Activated CD8-positive, alpha-beta T cell treated with anti-CD3 and anti-CD28 coated beads, Interleukin-2, amount 10 ng/mL, durations not matched to agents 7 days and 5 days (primary cell): ENCODE results near the gene BAIAP2L2. TPM values are rescaled to one million over a fixed set of nuclear protein-coding genes. Genes with fewer than 3 reads are reported as not detected.

Experiments
- ATAC-seq: fragments of 150-1000 bp; cut with Tn5 transposase; one replicate; pipeline ENCODE4 v1.10.0; 2021; ENCODE audit warnings: moderate library complexity
- CTCF ChIA-PET: fragments of 350-600 bp; sonication (Branson Sonifier 250); formaldehyde crosslinking; loops from one replicate; lab custom pipeline; 2021; ENCODE audit warnings: antibody characterized with exemption; lab: Charles Lee
- POLR2A ChIA-PET: fragments of 350-600 bp; sonication (Branson Sonifier 250); formaldehyde crosslinking; loops from one replicate; lab custom pipeline; 2021; ENCODE audit warnings: antibody characterized with exemption; lab: Charles Lee
- DNase-seq: peaks from one replicate; pipeline ENCODE4 v3.0.0-alpha.2; 2020
- H3K27ac Mint-ChIP-seq: one replicate; pipeline ENCODE4 v1.8.0; 2021; ENCODE audit warnings: mild to moderate bottlenecking, mixed read lengths
- H3K27me3 Mint-ChIP-seq: one replicate; pipeline ENCODE4 v1.8.0; 2021; ENCODE audit warnings: low read depth, mixed read lengths
- H3K36me3 Mint-ChIP-seq: one replicate; pipeline ENCODE4 v1.8.0; 2021; ENCODE audit warnings: low read depth, mixed read lengths
- H3K4me1 Mint-ChIP-seq: one replicate; pipeline ENCODE4 v1.8.0; 2021; ENCODE audit warnings: low read depth, mixed read lengths
- H3K4me3 Mint-ChIP-seq: one replicate; pipeline ENCODE4 v1.8.0; 2021; ENCODE audit warnings: mild to moderate bottlenecking, mixed read lengths
- H3K9me3 Mint-ChIP-seq: one replicate; pipeline ENCODE4 v1.8.0; 2022; ENCODE audit warnings: mixed read lengths; ENCODE audit not compliant: insufficient read depth
- total RNA-seq, 2 experiments: library from RNA; stranded (reverse); gene quantifications; one replicate each; pipeline ENCODE4 v1.2.3, GENCODE V29; 2021

Gene BAIAP2L2
- total RNA-seq, 2 experiments from 2014 or later: 0.47 to 0.58 TPM

- H3K36me3 Mint-ChIP-seq: no peaks in the 10 kb centered on the region
- no peaks in the 10 kb centered on the region for H3K9me3 Mint-ChIP-seq
- H3K27me3 Mint-ChIP-seq: no peaks in the 10 kb centered on the region
- no peak overlapping the region for H3K27ac Mint-ChIP-seq
- peaks cover 7% of the 10 kb centered on the region for H3K4me1 Mint-ChIP-seq
- CTCF ChIA-PET: interaction anchor here (0.6 to 2.1 kb wide), 26 partner anchors 9 to 354 kb away, joined by 3 to 16 read pairs (median 3); partner anchors contain the start of gene MAFF
- H3K4me3 Mint-ChIP-seq: no peak overlapping the region
- peak; percentile 86 for ATAC-seq
- peak; percentile 86 for DNase-seq
- POLR2A ChIA-PET: interaction anchor here (0.6 to 1.1 kb wide), 4 partner anchors 59 to 266 kb away, joined by 3 to 4 read pairs (median 3); no protein-coding TSS in a partner anchor
These were observed 4.3 kb upstream of the BAIAP2L2 start for GRCh38 chr22:38114484-38115398.

- Mint-ChIP-seq H3K27ac (no peak overlapping the region), H3K36me3 (no peaks in the 10 kb centered on the region), H3K9me3 (no peaks in the 10 kb centered on the region), H3K4me1 (peaks cover 7% of the 10 kb centered on the region), H3K27me3 (no peaks in the 10 kb centered on the region), H3K4me3 (no peak overlapping the region)
- ChIA-PET CTCF (no interaction called here), POLR2A (no interaction called here)
- DNase-seq (no peak), ATAC-seq (no peak)
These were observed 1.9 kb upstream of the BAIAP2L2 start for GRCh38 chr22:38112381-38112780.

- no peak overlapping the region for H3K27ac Mint-ChIP-seq
- peaks cover 7% of the 10 kb centered on the region for H3K4me1 Mint-ChIP-seq
- H3K9me3 Mint-ChIP-seq: no peaks in the 10 kb centered on the region
- no peaks in the 10 kb centered on the region for H3K36me3 Mint-ChIP-seq
- no peak overlapping the region for H3K4me3 Mint-ChIP-seq
- POLR2A ChIA-PET: no interaction called here
- CTCF ChIA-PET: no interaction called here
- no peaks in the 10 kb centered on the region for H3K27me3 Mint-ChIP-seq
- no peak for DNase-seq
- no peak for ATAC-seq
These were observed 1.5 kb upstream of the BAIAP2L2 start for GRCh38 chr22:38111925-38112355.

- ChIA-PET CTCF (interaction anchor here (1.3 kb wide), 1 partner anchor 119 kb away, joined by 3 read pairs; no protein-coding TSS in a partner anchor), POLR2A (no interaction called here)
- H3K27me3 Mint-ChIP-seq: no peaks in the 10 kb centered on the region
- H3K9me3 Mint-ChIP-seq: no peaks in the 10 kb centered on the region
- DNase-seq (no peak), ATAC-seq (no peak)
- no peaks in the 10 kb centered on the region for H3K36me3 Mint-ChIP-seq
- no peak overlapping the region for H3K4me3 Mint-ChIP-seq
- H3K4me1 Mint-ChIP-seq: peaks cover 7% of the 10 kb centered on the region
- H3K27ac Mint-ChIP-seq: no peak overlapping the region
These were observed 674 bp upstream of the BAIAP2L2 start for GRCh38 chr22:38110863-38111852.

- DNase-seq (peak; percentile 30), ATAC-seq (peak; percentile 27)
- ChIA-PET CTCF (no interaction called here), POLR2A (no interaction called here)
- Mint-ChIP-seq H3K27me3 (no peaks in the 10 kb centered on the region), H3K4me3 (peak overlapping the region; percentile 40), H3K27ac (peak overlapping the region; percentile 76), H3K36me3 (no peaks in the 10 kb centered on the region), H3K9me3 (no peaks in the 10 kb centered on the region), H3K4me1 (peaks cover 12% of the 10 kb centered on the region)
These were observed 998 bp downstream of the BAIAP2L2 start for GRCh38 chr22:38109371-38110001.

GRCh38 chr22:38108561-38109319 lies 1.7 kb downstream of the BAIAP2L2 start:
- H3K4me3 Mint-ChIP-seq: no peak overlapping the region
- H3K27me3 Mint-ChIP-seq: no peaks in the 10 kb centered on the region
- ChIA-PET CTCF (no interaction called here), POLR2A (interaction anchor here (0.6 kb wide), 1 partner anchor 137 kb away, joined by 3 read pairs; no protein-coding TSS in a partner anchor)
- no peaks in the 10 kb centered on the region for H3K9me3 Mint-ChIP-seq
- peaks cover 15% of the 10 kb centered on the region for H3K4me1 Mint-ChIP-seq
- DNase-seq (peak; percentile 32), ATAC-seq (peak; percentile 47)
- no peaks in the 10 kb centered on the region for H3K36me3 Mint-ChIP-seq
- no peak overlapping the region for H3K27ac Mint-ChIP-seq

GRCh38 chr22:38107692-38108515 lies 2.6 kb downstream of the BAIAP2L2 start:
- H3K36me3 Mint-ChIP-seq: no peaks in the 10 kb centered on the region

GRCh38 chr22:38106814-38107578 lies 3.5 kb downstream of the BAIAP2L2 start:
- H3K9me3 Mint-ChIP-seq: no peaks in the 10 kb centered on the region
- no peak overlapping the region for H3K27ac Mint-ChIP-seq
- ATAC-seq (no peak), DNase-seq (no peak)
- no peaks in the 10 kb centered on the region for H3K36me3 Mint-ChIP-seq
- peaks cover 15% of the 10 kb centered on the region for H3K4me1 Mint-ChIP-seq
- POLR2A ChIA-PET: no interaction called here
- no peak overlapping the region for H3K4me3 Mint-ChIP-seq
- H3K27me3 Mint-ChIP-seq: no peaks in the 10 kb centered on the region
- CTCF ChIA-PET: interaction anchor here (0.9 to 1.4 kb wide), 2 partner anchors 14 to 55 kb away, joined by 3 to 5 read pairs; no protein-coding TSS in a partner anchor

More at GRCh38 chr22:38107692-38108515, 2.6 kb downstream of the BAIAP2L2 start:
- DNase-seq (no peak), ATAC-seq (no peak)
- Mint-ChIP-seq H3K4me3 (no peak overlapping the region), H3K27ac (no peak overlapping the region), H3K9me3 (no peaks in the 10 kb centered on the region), H3K4me1 (peaks cover 15% of the 10 kb centered on the region), H3K27me3 (no peaks in the 10 kb centered on the region)
- ChIA-PET CTCF (interaction anchor here (0.9 to 1.4 kb wide), 2 partner anchors 15 to 56 kb away, joined by 3 to 5 read pairs; no protein-coding TSS in a partner anchor), POLR2A (interaction anchor here (0.6 kb wide), 1 partner anchor 138 kb away, joined by 3 read pairs; no protein-coding TSS in a partner anchor)

GRCh38 chr22:38104084-38104483 lies 6.4 kb downstream of the BAIAP2L2 start:
- no peaks in the 10 kb centered on the region for H3K36me3 Mint-ChIP-seq
- H3K27ac Mint-ChIP-seq: no peak overlapping the region
- no peak overlapping the region for H3K4me3 Mint-ChIP-seq
- ATAC-seq (no peak), DNase-seq (no peak)
- peaks cover 15% of the 10 kb centered on the region for H3K4me1 Mint-ChIP-seq
- ChIA-PET CTCF (interaction anchor here (0.7 to 1.4 kb wide), 2 partner anchors 46 to 109 kb away, joined by 3 read pairs; no protein-coding TSS in a partner anchor), POLR2A (no interaction called here)
- H3K27me3 Mint-ChIP-seq: no peaks in the 10 kb centered on the region
- no peaks in the 10 kb centered on the region for H3K9me3 Mint-ChIP-seq
